CD14-positive monocyte (primary cell): ENCODE measurements around the gene SNAP25. TPM values are rescaled to one million over a fixed set of nuclear protein-coding genes. Genes with fewer than 3 reads are reported as not detected.
A peak's percentile ranks its signal among the peaks of the same experiment; 100 is the strongest.

Experiments
- DNase-seq, 3 donors: peaks; one replicate each; pipeline ENCODE4 v3.0.0-alpha.2; 2011 to 2022
- H2AFZ ChIP-seq: 2 replicates; pipeline ENCODE4 v1.6.0; 2012; ENCODE audit warnings: mild to moderate bottlenecking, low read depth, low read length, inconsistent platforms; ENCODE audit not compliant: insufficient read depth, poor library complexity, severe bottlenecking
- H3K27ac ChIP-seq, 2 donors: 1 replicate in 1 of 2; 2 replicates in 1 of 2; pipeline ENCODE4 v1.5.1; 2012 to 2013; ENCODE audit warnings: low read length in 2 of 2, control low read depth in 1 of 2, inconsistent platforms in 1 of 2, low read depth in 1 of 2, mild to moderate bottlenecking in 1 of 2
- H3K27me3 ChIP-seq, 2 donors: one replicate each; pipeline versions ENCODE4 v1.6.0 to v1.6.1; 2011 to 2013; ENCODE audit warnings: low read length in 2 of 2; ENCODE audit not compliant: control insufficient read depth in 2 of 2, insufficient read depth in 2 of 2
- H3K36me3 ChIP-seq, 2 donors: replicated peaks in 1 of 2; 1 replicate in 1 of 2; 2 replicates in 1 of 2; pipeline versions ENCODE4 v1.5.1 to v1.6.1; 2012 to 2013; ENCODE audit warnings: low read length in 2 of 2, control low read depth in 1 of 2, inconsistent platforms in 1 of 2, mild to moderate bottlenecking in 1 of 2; ENCODE audit not compliant: insufficient read depth in 2 of 2, control insufficient read depth in 1 of 2
- H3K4me1 ChIP-seq, 2 donors: 1 replicate in 1 of 2; 2 replicates in 1 of 2; pipeline versions ENCODE4 v1.5.1 to v1.6.1; 2012 to 2013; ENCODE audit warnings: low read length in 2 of 2, control low read depth in 1 of 2, inconsistent platforms in 1 of 2, mild to moderate bottlenecking in 1 of 2, moderate library complexity in 1 of 2; ENCODE audit not compliant: insufficient read depth in 2 of 2, control insufficient read depth in 1 of 2
- H3K4me2 ChIP-seq: replicated peaks from 2 replicates; pipeline ENCODE3; 2012; ENCODE audit warnings: low read length, moderate library complexity, mild to moderate bottlenecking; ENCODE audit not compliant: poor library complexity, severe bottlenecking; ENCODE audit errors: extremely low read depth
- H3K4me3 ChIP-seq, 3 experiments: fragments of 200-600 bp in 1 of 3; sonication (generic) in 1 of 3; replicated peaks in 1 of 3; 1 replicate in 2 of 3; 2 replicates in 1 of 3; pipeline ENCODE4 v1.5.1; 2011 to 2013; ENCODE audit warnings: low read length in 3 of 3, mild to moderate bottlenecking in 3 of 3, control low read depth in 2 of 3, low read depth in 2 of 3, inconsistent platforms in 1 of 3, moderate library complexity in 1 of 3
- H3K79me2 ChIP-seq: 2 replicates; pipeline ENCODE4 v1.6.0; 2012; ENCODE audit warnings: mild to moderate bottlenecking, control low read depth, inconsistent platforms, low read length, moderate library complexity; ENCODE audit not compliant: insufficient read depth
- H3K9ac ChIP-seq: 2 replicates; pipeline ENCODE4 v1.6.0; 2017; ENCODE audit warnings: low read length, mild to moderate bottlenecking; ENCODE audit not compliant: insufficient read depth, poor library complexity, severe bottlenecking
- H3K9me3 ChIP-seq, 2 donors: replicated peaks in 1 of 2; 1 replicate in 1 of 2; 2 replicates in 1 of 2; pipeline versions ENCODE4 v1.5.1 to v1.6.1; 2012 to 2013; ENCODE audit warnings: low read length in 2 of 2, control low read depth in 1 of 2; ENCODE audit not compliant: control insufficient read depth in 1 of 2, insufficient read depth in 1 of 2
- H4K20me1 ChIP-seq: 2 replicates; pipeline ENCODE4 v1.6.0; 2012; ENCODE audit warnings: mild to moderate bottlenecking, low read length, control low read depth, moderate library complexity; ENCODE audit not compliant: insufficient read depth
- H3K27ac Mint-ChIP-seq, 7 donors: one replicate each; pipeline ENCODE4 v1.8.0; 2020; ENCODE audit warnings: mild to moderate bottlenecking in 7 of 7, mixed read lengths in 7 of 7, moderate library complexity in 6 of 7, inconsistent platforms in 2 of 7
- H3K27me3 Mint-ChIP-seq, 3 donors: one replicate each; pipeline ENCODE4 v1.8.0; 2021 to 2022; ENCODE audit warnings: low read depth in 3 of 3, mild to moderate bottlenecking in 3 of 3, mixed read lengths in 3 of 3, moderate library complexity in 3 of 3, inconsistent platforms in 1 of 3
- H3K36me3 Mint-ChIP-seq, 2 donors: one replicate each; pipeline ENCODE4 v1.8.0; 2020; ENCODE audit warnings: mixed read lengths in 2 of 2, inconsistent platforms in 1 of 2, mild to moderate bottlenecking in 1 of 2
- H3K4me1 Mint-ChIP-seq: one replicate; pipeline ENCODE4 v1.8.0; 2020; ENCODE audit warnings: mild to moderate bottlenecking, mixed read lengths
- H3K4me3 Mint-ChIP-seq, 2 donors: one replicate each; pipeline ENCODE4 v1.8.0; 2020; ENCODE audit warnings: mild to moderate bottlenecking in 2 of 2, mixed read lengths in 2 of 2, moderate library complexity in 1 of 2
- H3K9me3 Mint-ChIP-seq, 7 donors: one replicate each; pipeline ENCODE4 v1.8.0; 2020 to 2022; ENCODE audit warnings: mixed read lengths in 7 of 7, mild to moderate bottlenecking in 6 of 7, moderate library complexity in 6 of 7, inconsistent platforms in 2 of 7
- CTCF ChIP-seq: fragments of 200-600 bp; IDR thresholded peaks from one replicate; pipeline ENCODE4 v1.8.0; 2022; ENCODE audit warnings: antibody characterized with exemption, mild to moderate bottlenecking
- WGBS: methylation state at CpG from one replicate; pipeline ENCODE4 v1.1.5; 2013; ENCODE audit warnings: missing lambda C conversion rate; ENCODE audit not compliant: insufficient coverage; 5-methylcytosine and 5-hydroxymethylcytosine counted together
- intact Hi-C, 2 donors: fragments of 100-400 bp; cut with micrococcal nuclease; formaldehyde crosslinking; loops; one replicate each; pipeline versions ENCODE4 v1.15.0 to v1.15.1; 2023
- polyA plus RNA-seq, 3 donors: library from polyadenylated mRNA; depleted of rRNA in 1 of 3; unstranded in 2 of 3; stranded (reverse) in 1 of 3; fragments of 300-500 nt in 2 of 3; fragments of >200 nt in 1 of 3; fragmentation: Illumina TruSeq in 2 of 3; gene quantifications; 1 replicate in 2 of 3; 2 replicates in 1 of 3; pipeline ENCODE4 v1.2.3, GENCODE V29; 2012 to 2021

Gene SNAP25
- polyA plus RNA-seq, 3 donors = not detected

GRCh38 chr20:10316582-10316981, 98.0 kb downstream of the SNAP25 start:
- Mint-ChIP-seq H3K9me3 (peaks cover 2 to 16% (median 8%) of the 10 kb centered on the region in 7 donors), H3K4me1 (peaks cover 42% of the 10 kb centered on the region), H3K4me3 (no peak overlapping the region), H3K27me3 (no peaks in the 10 kb centered on the region), H3K36me3 (no peaks in the 10 kb centered on the region), H3K27ac (no peak overlapping the region)
- no peak overlapping the region for H3K4me3 ChIP-seq
- no peak for DNase-seq
- H3K4me1 ChIP-seq = peaks cover 29 to 30% of the 10 kb centered on the region in 2 donors
- no peak overlapping the region for H3K9ac ChIP-seq
- H4K20me1 ChIP-seq = no peaks in the 10 kb centered on the region
- no peak overlapping the region for H2AFZ ChIP-seq
- H3K4me2 ChIP-seq = no peak overlapping the region
- TF ChIP-seq CTCF = no peak
- H3K79me2 ChIP-seq = no peaks in the 10 kb centered on the region
- WGBS = no CpG with 5 or more reads among the region's 2 CpGs
- H3K36me3 ChIP-seq = no peaks in the 10 kb centered on the region
- intact Hi-C loops = no loop called here
- no peaks in the 10 kb centered on the region for H3K27me3 ChIP-seq
- H3K27ac ChIP-seq = no peak overlapping the region
- H3K9me3 ChIP-seq = peaks cover 0 to 3% of the 10 kb centered on the region in 2 donors

GRCh38 chr20:10318291-10319024, 99.8 kb downstream of the SNAP25 start:
- Mint-ChIP-seq H3K27ac (peak overlapping the region in 6 of 7 donors; percentile 18 to 81 (median 66)), H3K4me1 (peaks cover 42% of the 10 kb centered on the region), H3K27me3 (peaks cover 0 to 2% (median 0%) of the 10 kb centered on the region in 3 donors), H3K9me3 (peaks cover 2 to 19% (median 8%) of the 10 kb centered on the region in 7 donors), H3K4me3 (peak overlapping the region in 1 of 2 donors; percentile 50), H3K36me3 (no peaks in the 10 kb centered on the region)
- Histone ChIP-seq H3K4me2 (peak overlapping the region; percentile 50), H3K79me2 (no peaks in the 10 kb centered on the region), H3K4me3 (peak overlapping the region in 1 of 3 experiments; percentile 53), H2AFZ (peak overlapping the region; percentile 0), H3K9ac (no peak overlapping the region), H4K20me1 (no peaks in the 10 kb centered on the region), H3K9me3 (peaks cover 0 to 3% of the 10 kb centered on the region in 2 donors), H3K27me3 (no peaks in the 10 kb centered on the region), H3K27ac (peak overlapping the region; percentile 44 to 80), H3K36me3 (no peaks in the 10 kb centered on the region), H3K4me1 (peaks cover 29 to 30% of the 10 kb centered on the region in 2 donors)
- 50% methylated on average over 2 of the region's 5 CpGs for WGBS
- no peak for TF ChIP-seq CTCF
- DNase-seq = peak; percentile 6 to 12 (median 8)
- intact Hi-C loops = no loop called here
